SU-DHL-6 (cell line): ENCODE data around the gene ZMPSTE24.

ENCODE experiments used
- H2AFZ ChIP-seq: fragments of 200-600 bp; sonication (generic); 2 replicates; pipeline ENCODE4 v1.6.1; 2014; ENCODE audit warnings: low read depth, mild to moderate bottlenecking, moderate library complexity, mixed read lengths, antibody characterized with exemption, low read length; ENCODE audit not compliant: severe bottlenecking
- H3F3A ChIP-seq: fragments of 200-600 bp; shearing (Covaris generic); 2 replicates; pipeline ENCODE4 v1.6.0; 2016; ENCODE audit warnings: antibody characterized with exemption, mild to moderate bottlenecking; ENCODE audit not compliant: insufficient read depth
- H3K27ac ChIP-seq: fragments of 200-600 bp; sonication (generic); 2 replicates; pipeline ENCODE4 v1.5.1; 2016; ENCODE audit warnings: low read depth, mild to moderate bottlenecking, low read length, moderate library complexity, mixed read lengths
- H3K27me3 ChIP-seq: fragments of 200-600 bp; sonication (generic), shearing (Covaris generic); 2 replicates; pipeline ENCODE4 v1.6.0; 2014; ENCODE audit warnings: mild to moderate bottlenecking, low read length
- H3K36me3 ChIP-seq: fragments of 200-600 bp; sonication (generic); 2 replicates; pipeline ENCODE4 v1.6.1; 2014; ENCODE audit warnings: mild to moderate bottlenecking, low read length, mixed read lengths
- H3K4me2 ChIP-seq: fragments of 300-600, 200-600 bp; shearing (Covaris generic), sonication (generic); 2 replicates; pipeline ENCODE4 v1.6.0; 2014; ENCODE audit warnings: low read length, low read depth, mild to moderate bottlenecking; ENCODE audit not compliant: poor library complexity, severe bottlenecking
- H3K4me3 ChIP-seq: fragments of 200-600 bp; sonication (generic); 2 replicates; pipeline ENCODE4 v1.5.1; 2014; ENCODE audit warnings: antibody characterized with exemption, low read length, mild to moderate bottlenecking, mixed read lengths; ENCODE audit not compliant: insufficient read depth, poor library complexity, severe bottlenecking
- H3K79me2 ChIP-seq: fragments of 200-600 bp; sonication (generic); 2 replicates; pipeline ENCODE4 v1.6.1; 2014; ENCODE audit warnings: mild to moderate bottlenecking, low read length, moderate library complexity; ENCODE audit not compliant: insufficient read depth
- H3K9ac ChIP-seq: fragments of 200-600 bp; sonication (generic); 2 replicates; pipeline ENCODE4 v1.7.0; 2014; ENCODE audit warnings: mild to moderate bottlenecking, low read length
- H3K9me2 ChIP-seq: fragments of 200-600 bp; sonication (generic); replicated peaks from 2 replicates; pipeline ENCODE4 v1.6.1; 2014; ENCODE audit warnings: low read length; ENCODE audit not compliant: insufficient read depth
- H3K9me3 ChIP-seq: fragments of 200-600 bp; sonication (generic); 2 replicates; pipeline ENCODE4 v1.6.1; 2014; ENCODE audit warnings: low read length, mixed read lengths; ENCODE audit not compliant: insufficient read depth
- H4K20me1 ChIP-seq: fragments of 200-600 bp; sonication (generic); 2 replicates; pipeline ENCODE4 v1.6.1; 2014; ENCODE audit warnings: low read depth, mild to moderate bottlenecking, antibody characterized with exemption, low read length, moderate library complexity, mixed read lengths
- EZH2phosphoT487 ChIP-seq: fragments of 200-600 bp; sonication (generic), shearing (Covaris generic); conservative IDR thresholded peaks from 2 replicates; pipeline ENCODE4 v1.6.1; 2018; ENCODE audit warnings: mild to moderate bottlenecking, antibody characterized with exemption, low read length, moderate library complexity, mixed read lengths
- TF ChIP-seq, protein P1 (sequence below): fragments of 200-600 bp; sonication (generic); IDR thresholded peaks from one replicate; pipeline ENCODE4 v1.5.1; 2017; ENCODE audit warnings: antibody characterized with exemption, mild to moderate bottlenecking, low read length, moderate library complexity; ENCODE audit not compliant: insufficient read depth, poor library complexity, severe bottlenecking

The ZMPSTE24 gene

DNA sequence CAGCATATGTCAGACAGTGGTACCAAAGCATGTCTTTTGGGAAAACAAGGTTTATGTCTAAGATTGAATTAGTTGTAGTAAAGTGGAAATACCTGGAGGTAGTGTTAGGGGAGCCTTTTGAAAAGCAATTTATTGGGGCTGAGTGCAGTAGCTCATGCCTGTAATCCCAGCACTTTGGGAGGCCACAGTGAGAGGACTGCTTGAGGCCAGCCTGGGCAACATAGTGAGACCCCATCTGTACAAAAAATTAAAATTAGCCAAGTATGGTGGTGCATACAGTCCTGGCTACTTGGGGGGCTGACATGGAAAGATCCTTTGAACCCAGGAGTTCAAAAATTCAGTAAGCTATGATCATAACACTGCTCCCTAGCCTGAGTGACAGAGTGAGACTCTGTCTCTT lies 7.3 kb downstream of the ZMPSTE24 start:
- Histone ChIP-seq H3K4me3 (no peak overlapping the region), H3K27me3 (no peaks in the 10 kb centered on the region), H3K4me2 (no peak overlapping the region), H3K9me2 (no peaks in the 10 kb centered on the region), H3F3A (no peaks in the 10 kb centered on the region; the same call in 1 of the 2 replicates), H2AFZ (no peak overlapping the region), H3K9me3 (no peaks in the 10 kb centered on the region), H3K36me3 (peaks cover 31% of the 10 kb centered on the region; the same call in 1 of the 2 replicates), H3K9ac (no peak overlapping the region), H3K27ac (no peak overlapping the region), H3K79me2 (peaks cover 15% of the 10 kb centered on the region), H4K20me1 (no peaks in the 10 kb centered on the region)
- no peak for TF ChIP-seq EZH2phosphoT487
- TF ChIP-seq, protein P1, sequence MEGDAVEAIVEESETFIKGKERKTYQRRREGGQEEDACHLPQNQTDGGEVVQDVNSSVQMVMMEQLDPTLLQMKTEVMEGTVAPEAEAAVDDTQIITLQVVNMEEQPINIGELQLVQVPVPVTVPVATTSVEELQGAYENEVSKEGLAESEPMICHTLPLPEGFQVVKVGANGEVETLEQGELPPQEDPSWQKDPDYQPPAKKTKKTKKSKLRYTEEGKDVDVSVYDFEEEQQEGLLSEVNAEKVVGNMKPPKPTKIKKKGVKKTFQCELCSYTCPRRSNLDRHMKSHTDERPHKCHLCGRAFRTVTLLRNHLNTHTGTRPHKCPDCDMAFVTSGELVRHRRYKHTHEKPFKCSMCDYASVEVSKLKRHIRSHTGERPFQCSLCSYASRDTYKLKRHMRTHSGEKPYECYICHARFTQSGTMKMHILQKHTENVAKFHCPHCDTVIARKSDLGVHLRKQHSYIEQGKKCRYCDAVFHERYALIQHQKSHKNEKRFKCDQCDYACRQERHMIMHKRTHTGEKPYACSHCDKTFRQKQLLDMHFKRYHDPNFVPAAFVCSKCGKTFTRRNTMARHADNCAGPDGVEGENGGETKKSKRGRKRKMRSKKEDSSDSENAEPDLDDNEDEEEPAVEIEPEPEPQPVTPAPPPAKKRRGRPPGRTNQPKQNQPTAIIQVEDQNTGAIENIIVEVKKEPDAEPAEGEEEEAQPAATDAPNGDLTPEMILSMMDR = no peak

DNA sequence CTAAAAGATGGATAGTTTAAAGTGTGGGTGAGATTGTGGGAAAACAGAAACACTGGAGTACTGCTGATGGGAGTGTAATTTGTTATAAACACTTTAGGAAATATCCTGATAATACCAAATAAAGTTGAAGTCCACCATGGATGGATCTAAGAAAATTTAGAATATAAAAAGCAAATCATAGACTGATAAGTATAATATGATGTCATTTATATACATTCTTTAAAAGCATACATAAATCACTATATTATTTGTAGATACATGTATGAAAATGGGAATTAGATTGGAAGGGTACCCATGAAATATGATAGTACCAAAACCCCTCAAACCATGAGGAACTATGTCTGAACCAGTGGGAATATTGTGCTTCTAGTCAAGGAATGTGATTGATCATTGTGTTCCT lies 7.9 kb downstream of the ZMPSTE24 start:
- Histone ChIP-seq H3K9me3 (no peaks in the 10 kb centered on the region), H3K9ac (no peak overlapping the region), H3K4me3 (no peak overlapping the region), H3K27me3 (no peaks in the 10 kb centered on the region), H3K9me2 (no peaks in the 10 kb centered on the region), H3K27ac (no peak overlapping the region), H3K79me2 (peaks cover 15% of the 10 kb centered on the region), H2AFZ (no peak overlapping the region), H3K36me3 (peaks cover 28% of the 10 kb centered on the region; the same call in 1 of the 2 replicates), H4K20me1 (no peaks in the 10 kb centered on the region), H3F3A (no peaks in the 10 kb centered on the region; the same call in 1 of the 2 replicates), H3K4me2 (no peak overlapping the region)
- TF ChIP-seq EZH2phosphoT487 = no peak
- TF ChIP-seq, protein P1 = no peak

DNA sequence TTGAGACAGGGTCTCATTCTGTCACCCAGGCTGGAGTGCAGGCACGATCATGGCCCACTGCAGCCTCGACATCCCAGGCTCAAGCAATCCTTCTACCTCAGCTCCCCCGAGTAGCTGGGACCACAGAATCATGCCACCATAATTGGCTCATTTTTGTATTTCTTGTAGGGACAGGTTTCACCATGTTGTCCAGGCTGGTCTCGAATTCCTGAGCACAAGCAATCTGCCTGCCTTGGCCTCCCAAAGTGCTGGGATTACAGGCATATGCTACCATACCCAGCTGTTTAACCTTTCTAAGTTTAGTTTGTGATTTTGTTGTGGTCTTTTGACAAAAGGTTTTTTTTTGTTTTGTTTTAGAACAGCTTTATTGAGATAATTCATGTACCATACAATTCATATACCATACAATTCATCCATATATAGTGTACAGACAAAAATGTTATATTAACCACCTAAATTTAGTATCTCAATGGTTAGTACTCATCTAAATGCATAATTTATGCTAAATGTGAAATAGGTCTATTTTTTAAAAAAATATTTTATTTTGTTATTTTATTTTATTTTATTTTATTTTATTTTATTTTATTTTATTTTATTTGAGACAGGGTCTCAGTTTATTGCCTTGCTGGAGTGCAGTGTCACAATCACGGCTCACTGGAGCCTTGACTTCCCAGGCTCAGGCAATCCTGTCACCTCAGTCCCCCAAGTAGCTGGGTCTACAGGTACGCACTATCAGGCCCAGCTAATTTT lies 8.9 kb downstream of the ZMPSTE24 start:
- Histone ChIP-seq H3K36me3 (peaks cover 28% of the 10 kb centered on the region), H4K20me1 (no peaks in the 10 kb centered on the region)

More for the DNA sequence above, 8.9 kb downstream of the ZMPSTE24 start:
- H3K27me3 ChIP-seq = no peaks in the 10 kb centered on the region
- TF ChIP-seq EZH2phosphoT487 = no peak
- TF ChIP-seq, protein P1 = no peak
- H3K9ac ChIP-seq = no peak overlapping the region
- H3F3A ChIP-seq = no peaks in the 10 kb centered on the region; the same call in 1 of the 2 replicates
- no peak overlapping the region for H3K27ac ChIP-seq
- no peak overlapping the region for H3K4me2 ChIP-seq
- H2AFZ ChIP-seq = no peak overlapping the region
- no peak overlapping the region for H3K4me3 ChIP-seq
- no peaks in the 10 kb centered on the region for H3K9me2 ChIP-seq
- H3K9me3 ChIP-seq = no peaks in the 10 kb centered on the region
- peaks cover 15% of the 10 kb centered on the region for H3K79me2 ChIP-seq
